IMR-90 (cell line): ENCODE measurements around the gene TSPAN14.

Source experiments
- CEBPB ChIP-seq: IDR thresholded peaks from 2 replicates; pipeline ENCODE4 v1.6.1; 2012; ENCODE audit warnings: low read depth, low read length, improper control_type of control experiment
- MAZ ChIP-seq: IDR thresholded peaks from 2 replicates; pipeline ENCODE4 v1.6.1; 2012; ENCODE audit warnings: low read depth, mild to moderate bottlenecking, low read length, improper control_type of control experiment, moderate library complexity, borderline replicate concordance
- RAD21 ChIP-seq: IDR thresholded peaks from 2 replicates; pipeline ENCODE4 v1.6.1; 2012; ENCODE audit warnings: low read length, improper control_type of control experiment
- TF ChIP-seq, protein P1 (sequence below): conservative IDR thresholded peaks from 2 replicates; pipeline ENCODE4 v1.5.1; 2012; ENCODE audit warnings: mild to moderate bottlenecking, low read depth, low read length, improper control_type of control experiment

DNA sequence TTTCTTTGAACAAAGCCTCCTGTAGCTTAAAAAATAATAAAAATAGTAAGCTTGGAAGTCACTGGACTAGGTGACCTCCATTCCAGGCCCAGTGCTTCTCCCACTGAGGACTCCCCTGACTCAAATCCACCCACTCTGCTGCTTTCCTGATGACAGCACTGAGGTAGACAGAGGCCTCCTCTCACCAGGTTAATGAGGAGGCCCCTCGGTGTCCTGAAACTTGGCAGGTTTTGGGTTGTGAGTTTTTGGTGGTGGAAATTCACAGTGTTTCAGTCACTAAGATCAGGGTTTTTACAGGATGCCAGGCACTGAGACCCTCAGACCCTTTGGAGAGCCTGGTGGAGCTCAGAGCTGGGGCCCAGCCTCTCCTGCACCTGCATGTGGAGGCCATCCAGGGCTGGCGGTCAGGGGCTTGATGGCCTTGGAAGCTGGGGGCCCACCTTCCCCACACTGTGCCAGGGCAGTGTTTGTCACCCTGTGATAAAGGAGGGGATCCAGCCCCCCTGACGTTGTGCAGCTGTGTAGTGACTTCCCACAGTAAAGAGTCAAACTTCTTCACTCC lies 19.1 kb downstream of the TSPAN14 start:
- TF ChIP-seq, protein P1, sequence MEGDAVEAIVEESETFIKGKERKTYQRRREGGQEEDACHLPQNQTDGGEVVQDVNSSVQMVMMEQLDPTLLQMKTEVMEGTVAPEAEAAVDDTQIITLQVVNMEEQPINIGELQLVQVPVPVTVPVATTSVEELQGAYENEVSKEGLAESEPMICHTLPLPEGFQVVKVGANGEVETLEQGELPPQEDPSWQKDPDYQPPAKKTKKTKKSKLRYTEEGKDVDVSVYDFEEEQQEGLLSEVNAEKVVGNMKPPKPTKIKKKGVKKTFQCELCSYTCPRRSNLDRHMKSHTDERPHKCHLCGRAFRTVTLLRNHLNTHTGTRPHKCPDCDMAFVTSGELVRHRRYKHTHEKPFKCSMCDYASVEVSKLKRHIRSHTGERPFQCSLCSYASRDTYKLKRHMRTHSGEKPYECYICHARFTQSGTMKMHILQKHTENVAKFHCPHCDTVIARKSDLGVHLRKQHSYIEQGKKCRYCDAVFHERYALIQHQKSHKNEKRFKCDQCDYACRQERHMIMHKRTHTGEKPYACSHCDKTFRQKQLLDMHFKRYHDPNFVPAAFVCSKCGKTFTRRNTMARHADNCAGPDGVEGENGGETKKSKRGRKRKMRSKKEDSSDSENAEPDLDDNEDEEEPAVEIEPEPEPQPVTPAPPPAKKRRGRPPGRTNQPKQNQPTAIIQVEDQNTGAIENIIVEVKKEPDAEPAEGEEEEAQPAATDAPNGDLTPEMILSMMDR: no peak
- TF ChIP-seq CEBPB (no peak), MAZ (no peak), RAD21 (no peak)
